Measurements from ENCODE around the gene STK11. TPM values are rescaled to one million over a fixed set of nuclear protein-coding genes. Genes with fewer than 3 reads are reported as not detected.
"Not testable (repeated sequence)": the region's sequence is repeated elsewhere in the genome, so short reads cannot be mapped to it uniquely, and the experiment has no call there.

The STK11 gene
- total RNA-seq, 4 donors from 2014 or later: 60.2 to 83.4 (median 71.1) TPM

GRCh38 chr19:1206864-1207450, 1.4 kb downstream of the STK11 start:
- TF ChIP-seq CTCF (IDR thresholded peaks at IDR 0.05): no peak
- no peak for TF ChIP-seq POLR2A (IDR thresholded peaks at IDR 0.05)
- H3K4me1 ChIP-seq: peaks cover 32 to 46% of the 10 kb centered on the region in 2 donors
- DNase-seq: peak in 1 of 2 donors; percentile 29

GRCh38 chr19:1208830-1209229, 3.3 kb downstream of the STK11 start:
- H3K4me3 ChIP-seq (replicated peaks in 1 of 3); intact Hi-C loops (cut with DNase I); H3K27me3 ChIP-seq; H3K9me3 ChIP-seq; DNase-seq; H3K36me3 ChIP-seq; H3K27ac ChIP-seq: not testable (repeated sequence)
- H3K4me1 ChIP-seq: peaks cover 32 to 54% of the 10 kb centered on the region in 2 donors
- WGBS, 2 donors: 75 to 94% methylated on average over 8 to 10 of the region's 10 CpGs

More at GRCh38 chr19:1206864-1207450, 1.4 kb downstream of the STK11 start:
- WGBS, 2 donors: 2% methylated on average over 35 to 37 of the region's 38 CpGs
- Histone ChIP-seq H3K9me3 (no peaks in the 10 kb centered on the region), H3K27ac (peak overlapping the region; percentile 56 to 79 (median 73)), H3K27me3 (no peaks in the 10 kb centered on the region), H3K36me3 (no peaks in the 10 kb centered on the region), H3K4me3 (replicated peaks in 1 of 3) (peak overlapping the region; percentile 35 to 83 (median 58))
- intact Hi-C loops (cut with DNase I): no loop called here

- Histone ChIP-seq H3K27ac (no peak overlapping the region), H3K4me3 (replicated peaks in 1 of 3) (no peak overlapping the region), H3K4me1 (peaks cover 42 to 64% of the 10 kb centered on the region in 2 donors), H3K27me3 (no peaks in the 10 kb centered on the region), H3K9me3 (no peaks in the 10 kb centered on the region), H3K36me3 (no peaks in the 10 kb centered on the region)
- intact Hi-C loops (cut with DNase I): no loop called here
- DNase-seq: no peak
- TF ChIP-seq CTCF (IDR thresholded peaks at IDR 0.05) (no peak), POLR2A (IDR thresholded peaks at IDR 0.05) (no peak)
- 89 to 93% methylated on average over 8 to 13 of the region's 13 CpGs for WGBS, 2 donors
These were observed 4.6 kb downstream of the STK11 start for GRCh38 chr19:1210227-1210538.

- Histone ChIP-seq H3K4me1 (peaks cover 46 to 78% of the 10 kb centered on the region in 2 donors), H3K9me3 (no peaks in the 10 kb centered on the region), H3K27me3 (no peaks in the 10 kb centered on the region), H3K4me3 (replicated peaks in 1 of 3) (no peak overlapping the region), H3K27ac (no peak overlapping the region), H3K36me3 (no peaks in the 10 kb centered on the region)
- intact Hi-C loops (cut with DNase I): no loop called here
- TF ChIP-seq POLR2A (IDR thresholded peaks at IDR 0.05): no peak
- no peak for TF ChIP-seq CTCF (IDR thresholded peaks at IDR 0.05)
- WGBS, 2 donors: 87 to 93% methylated on average over 29 to 33 of the region's 33 CpGs
- DNase-seq: no peak
These were observed 6.1 kb downstream of the STK11 start for GRCh38 chr19:1211494-1212234.

- Histone ChIP-seq H3K4me3 (replicated peaks in 1 of 3) (no peak overlapping the region), H3K9me3 (no peaks in the 10 kb centered on the region), H3K27me3 (no peaks in the 10 kb centered on the region), H3K27ac (peak overlapping the region; percentile 81 to 84 (median 81)), H3K4me1 (peaks cover 32 to 70% of the 10 kb centered on the region in 2 donors), H3K36me3 (no peaks in the 10 kb centered on the region)
- TF ChIP-seq CTCF (IDR thresholded peaks at IDR 0.05): no peak
- intact Hi-C loops (cut with DNase I): no loop called here
- peak; percentile 34 to 40 for DNase-seq
- WGBS, 2 donors: 75 to 81% methylated on average over 19 to 29 of the region's 39 CpGs
These were observed 8.1 kb downstream of the STK11 start for GRCh38 chr19:1213391-1214286.

Data from thyroid gland (tissue), 4 donors.